SKM-1 treated with dmso at 0.1 percent for 144 hours (cell line): ENCODE results near the gene FRMD4B.

Source experiments
- DNase-seq: peaks from one replicate; lab custom pipeline; 2025; ENCODE audit not compliant: unreplicated experiment; lab: John Stamatoyannopoulos, UW

The FRMD4B gene

DNA sequence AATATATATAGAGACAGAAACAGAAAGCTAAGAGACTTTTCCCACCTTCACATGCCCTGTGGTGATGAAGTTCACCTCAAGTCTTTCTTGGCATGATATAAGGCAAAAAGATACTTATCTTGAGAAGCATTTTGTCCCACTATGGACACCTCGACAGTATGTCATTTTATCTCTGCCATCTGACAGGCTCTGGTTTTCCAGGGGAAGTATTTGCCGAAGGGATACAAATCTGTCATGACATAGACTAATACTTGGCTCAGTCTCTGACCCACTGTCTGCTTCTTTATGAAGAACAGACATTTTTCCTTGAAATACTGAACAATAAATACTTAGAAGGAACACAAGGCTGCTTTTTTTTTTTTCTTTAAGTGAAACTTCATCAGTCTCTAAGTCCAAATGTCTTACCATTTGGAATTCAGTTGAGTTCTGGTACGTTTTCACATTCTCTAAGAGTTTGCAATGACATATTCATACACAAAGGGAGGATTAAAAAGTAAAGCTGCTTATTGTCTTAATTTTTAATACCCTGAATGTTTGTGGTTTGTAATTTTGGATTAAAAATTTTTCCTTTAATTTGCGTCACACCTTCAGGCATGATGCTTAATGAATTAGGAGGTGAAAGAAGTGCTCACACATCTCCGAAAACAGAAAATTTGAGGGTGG, 175.7 kb downstream of the FRMD4B start:
- DNase-seq, result no peak

DNA sequence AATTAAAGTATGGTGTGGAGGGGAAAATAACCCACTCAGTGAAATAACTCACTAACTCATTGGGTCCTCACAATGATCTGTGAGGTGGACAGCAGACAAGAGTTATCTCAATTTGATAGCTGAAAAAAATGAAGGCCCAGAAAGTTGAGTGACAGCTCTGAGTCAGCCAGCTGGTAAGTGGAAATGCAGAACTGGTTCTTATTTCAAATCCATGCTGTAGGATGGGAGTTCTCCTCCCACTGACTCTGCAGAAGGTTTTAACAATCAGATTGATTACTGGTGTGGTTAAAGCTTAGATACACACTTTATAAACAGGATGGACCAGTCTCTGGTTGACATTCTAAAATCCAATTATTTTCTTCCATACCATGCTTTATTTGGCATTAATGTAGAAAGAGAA, 176.5 kb downstream of the FRMD4B start:
- DNase-seq, result no peak

DNA sequence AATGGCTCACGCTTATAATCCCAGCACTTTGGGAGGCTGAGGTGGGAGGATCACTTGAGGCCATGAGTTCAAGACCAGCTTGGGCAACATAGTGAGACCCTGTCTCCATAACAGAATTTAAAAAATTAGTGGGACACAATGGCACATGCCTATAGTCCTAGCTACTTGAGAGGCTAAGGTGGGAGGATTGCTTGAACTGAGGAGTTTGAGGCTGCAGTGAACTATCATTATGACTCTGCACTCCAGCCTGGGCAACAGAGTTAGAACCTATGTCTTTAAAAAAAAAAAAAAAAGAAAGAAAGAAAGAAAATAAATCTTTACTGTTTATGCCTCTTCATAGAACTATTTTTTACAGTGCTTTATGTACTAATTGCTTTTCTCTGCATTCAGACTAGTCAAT, 178.9 kb downstream of the FRMD4B start:
- no peak for DNase-seq

DNA sequence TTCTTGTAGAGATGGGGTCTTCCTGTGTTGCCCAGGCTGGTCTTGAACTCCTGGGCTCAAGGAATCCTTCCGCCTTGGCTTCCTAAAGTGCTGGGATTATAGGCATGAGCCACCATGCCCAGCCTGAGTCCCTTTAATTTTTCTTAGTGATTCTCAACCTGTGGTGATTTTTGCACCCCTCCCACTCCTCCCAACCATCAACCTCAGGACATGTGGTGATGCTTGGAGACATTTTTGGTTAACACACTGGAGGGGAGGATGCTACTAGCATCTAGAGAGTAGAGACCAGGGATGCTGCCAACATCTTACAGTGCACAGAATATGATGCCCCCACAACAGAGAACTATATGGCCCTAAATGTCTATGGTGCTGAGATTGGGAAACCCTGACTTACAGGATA, 180.5 kb downstream of the FRMD4B start:
- no peak for DNase-seq

DNA sequence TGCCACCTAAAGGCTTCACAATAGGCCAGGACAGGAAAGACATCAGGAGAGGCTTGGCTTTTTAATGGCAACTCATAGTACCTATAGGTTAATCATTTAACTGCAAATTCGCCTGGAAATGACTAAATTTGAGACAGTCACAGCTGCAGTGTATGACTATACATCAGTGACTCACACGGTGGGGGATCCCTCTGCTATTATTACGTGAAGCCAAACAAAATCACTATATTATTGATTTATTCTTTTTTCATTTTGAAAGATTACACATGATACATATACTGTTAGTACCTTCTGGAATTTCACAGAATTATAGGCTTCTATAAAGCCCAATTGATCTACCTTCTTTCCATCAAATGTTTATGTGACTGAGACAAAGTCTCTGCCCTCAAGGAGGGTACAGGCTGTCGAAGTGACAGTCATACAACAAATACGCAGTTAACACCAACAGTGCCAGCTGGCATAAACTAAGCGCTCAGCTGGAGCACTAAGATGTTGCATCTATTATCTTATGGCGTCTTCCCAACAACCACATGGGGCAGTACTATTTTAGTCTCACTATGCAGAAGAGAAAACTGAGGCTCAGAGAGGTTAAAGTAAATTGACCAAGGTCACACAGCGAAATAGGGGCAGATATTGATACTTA, 181.5 kb downstream of the FRMD4B start:
- DNase-seq, result no peak

DNA sequence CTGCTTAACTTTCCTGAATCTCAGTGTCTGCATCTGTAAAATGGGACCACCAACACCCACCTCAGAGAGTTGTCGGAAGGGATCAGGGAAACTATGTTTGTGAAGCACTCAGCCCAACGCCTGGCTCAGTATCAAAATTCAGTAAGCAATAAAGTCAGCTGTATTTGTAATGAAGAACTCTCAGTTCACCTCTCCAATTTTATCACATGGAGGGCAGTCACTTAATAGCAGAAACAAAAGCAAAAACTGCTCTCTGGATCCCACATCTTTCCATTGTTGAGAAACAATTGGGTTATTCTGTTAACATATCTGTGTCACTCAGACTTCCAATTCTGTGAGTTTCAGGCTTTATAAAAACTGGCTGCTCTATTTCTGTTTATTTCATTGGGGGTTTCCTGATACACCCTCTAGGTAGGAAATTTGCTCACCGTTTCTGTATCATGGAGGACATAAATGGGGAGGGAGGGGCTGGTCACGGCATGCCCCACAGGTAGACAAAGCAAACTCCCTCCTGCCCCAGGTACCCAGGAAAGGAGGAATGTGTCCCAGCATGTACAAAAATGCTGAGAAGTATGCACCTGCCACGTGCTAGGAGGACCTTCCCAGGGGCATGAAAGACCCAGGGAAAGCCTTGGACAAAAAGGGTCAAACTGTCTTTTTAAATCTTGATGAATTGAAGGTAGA, 182.1 kb downstream of the FRMD4B start:
- DNase-seq, result no peak

DNA sequence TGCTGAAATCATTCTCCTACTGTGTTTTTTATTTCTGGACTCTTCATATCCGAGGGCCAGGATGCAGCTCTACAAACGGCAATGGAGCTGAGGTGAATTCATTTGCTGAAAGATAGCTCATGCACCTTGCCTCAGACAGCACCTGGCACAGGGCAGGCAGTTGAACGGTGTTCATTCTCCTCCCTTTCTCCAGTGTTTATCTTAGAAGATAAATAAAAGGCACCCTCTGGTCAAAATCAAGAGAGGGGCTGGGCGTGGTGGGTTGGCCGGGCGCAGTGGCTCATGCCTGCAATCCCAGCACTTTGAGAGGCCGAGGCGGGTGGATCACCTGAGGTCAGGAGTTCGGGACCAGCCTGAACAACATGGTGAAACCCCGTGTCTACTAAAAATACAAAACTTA, 184.2 kb downstream of the FRMD4B start:
- DNase-seq, result no peak

DNA sequence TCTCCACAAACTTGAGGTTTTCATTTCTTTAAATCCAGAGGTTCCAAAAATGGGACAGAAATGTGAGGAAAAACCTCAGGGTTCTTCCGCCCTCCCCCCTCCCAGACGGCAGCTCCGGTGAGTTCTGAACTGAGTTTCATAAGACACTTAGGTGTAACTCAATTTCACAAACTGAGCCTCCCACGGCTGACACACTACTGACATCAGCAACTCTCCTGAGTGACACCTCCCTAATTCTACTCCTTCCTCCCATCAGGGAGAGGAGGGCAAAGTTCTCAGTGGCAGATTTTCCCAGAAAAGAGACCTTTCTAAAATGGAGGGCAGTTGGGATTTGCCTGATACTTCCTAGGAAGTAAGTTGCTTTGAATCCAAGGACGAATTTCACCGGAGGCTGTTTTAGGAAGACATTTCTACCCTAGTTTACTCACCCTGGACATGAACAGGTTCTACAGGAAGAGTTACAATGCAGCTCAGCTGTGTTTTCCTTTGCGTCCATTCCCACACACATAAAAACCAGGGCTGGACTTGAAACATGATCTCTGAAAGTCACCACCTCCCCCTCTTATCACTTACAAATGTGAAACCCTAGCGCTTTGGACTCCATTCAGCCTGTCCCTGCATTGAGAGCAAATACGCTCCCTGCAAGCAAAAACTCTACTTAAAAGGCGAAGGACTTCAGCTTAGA, 185.4 kb downstream of the FRMD4B start:
- no peak for DNase-seq

DNA sequence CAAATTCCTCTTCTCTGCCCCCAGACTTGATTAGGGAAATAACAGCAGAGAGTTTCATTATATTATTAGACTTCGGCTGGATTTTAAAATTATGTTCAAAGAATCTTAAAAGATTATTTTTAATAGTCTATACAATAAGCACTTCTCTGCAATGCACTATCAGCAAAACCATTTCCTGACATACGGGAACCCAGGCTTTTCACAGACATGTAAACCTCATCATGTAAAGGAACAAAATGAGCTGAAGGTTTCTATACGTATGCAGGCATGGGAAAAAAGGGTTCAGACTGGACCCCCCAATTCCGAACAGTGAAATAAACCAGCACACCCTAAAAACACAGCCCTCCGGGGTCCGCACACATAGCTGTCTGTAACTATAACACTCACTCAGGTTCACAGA, 185.9 kb downstream of the FRMD4B start:
- DNase-seq, result no peak

DNA sequence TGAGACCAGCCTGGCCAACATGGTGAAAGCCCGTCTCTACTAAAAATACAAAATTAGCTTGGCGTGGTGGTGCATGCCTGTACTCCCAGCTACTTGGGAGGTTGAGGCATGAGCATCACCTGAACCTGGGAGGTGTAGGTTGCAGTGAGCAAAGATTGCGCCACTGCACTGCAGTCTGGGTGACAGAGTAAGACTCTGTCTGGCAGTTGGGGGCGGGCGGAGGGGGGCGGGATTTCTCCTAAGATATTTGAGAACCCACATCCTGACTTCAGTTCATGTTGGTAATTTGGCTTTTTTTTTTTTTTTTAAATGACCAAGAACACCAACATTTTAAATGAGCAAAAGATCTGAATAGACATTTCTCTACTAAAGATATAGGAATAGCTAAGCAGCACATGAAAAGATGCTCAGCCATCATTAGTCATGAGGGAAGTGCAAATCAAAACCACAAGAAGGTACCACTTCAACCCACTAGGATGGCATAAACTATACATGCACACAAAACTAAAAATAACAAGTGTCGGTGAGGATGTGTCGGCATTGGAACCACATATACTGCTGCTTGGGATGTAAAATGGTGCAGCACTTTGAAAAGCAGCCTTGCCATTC, 187.9 kb downstream of the FRMD4B start:
- DNase-seq, result no peak

DNA sequence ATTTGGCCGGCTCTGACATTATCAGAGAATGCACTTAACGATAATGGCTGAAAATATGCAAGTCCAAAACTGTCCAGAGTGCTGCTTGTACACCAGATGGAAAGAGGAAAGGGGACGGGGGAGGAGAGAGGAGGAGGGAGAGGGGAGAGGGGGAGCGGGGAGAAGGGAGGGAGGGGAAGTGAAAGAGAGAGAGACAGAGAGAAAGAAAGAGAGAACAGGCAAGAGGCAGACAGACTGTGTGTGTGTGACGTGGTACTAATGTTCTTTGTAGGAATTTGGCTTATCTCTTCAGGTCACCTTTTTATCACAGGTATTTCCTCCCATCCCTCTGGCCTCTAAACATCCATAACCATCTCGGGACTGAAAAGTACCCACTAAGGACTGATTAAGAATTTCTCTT, 188.4 kb downstream of the FRMD4B start:
- no peak for DNase-seq

DNA sequence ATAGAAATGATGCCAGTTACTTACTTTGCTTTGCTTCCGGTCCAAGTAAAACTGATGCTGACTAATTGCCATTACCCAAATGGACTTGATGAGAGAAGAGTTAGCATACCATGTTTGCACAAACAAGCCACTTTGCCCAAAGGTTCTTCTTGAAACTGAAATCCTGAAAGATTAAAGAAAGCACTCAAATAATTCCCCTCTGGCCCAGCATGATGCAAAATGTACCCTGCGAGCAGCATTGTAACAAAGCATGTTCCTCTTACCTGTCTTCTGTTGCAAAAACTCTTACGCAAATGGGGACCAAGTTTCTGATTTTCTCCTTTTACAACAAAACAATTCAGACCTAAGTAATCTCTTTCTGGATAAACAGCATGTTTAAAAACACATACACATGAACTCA, 189.0 kb downstream of the FRMD4B start:
- DNase-seq, result no peak

DNA sequence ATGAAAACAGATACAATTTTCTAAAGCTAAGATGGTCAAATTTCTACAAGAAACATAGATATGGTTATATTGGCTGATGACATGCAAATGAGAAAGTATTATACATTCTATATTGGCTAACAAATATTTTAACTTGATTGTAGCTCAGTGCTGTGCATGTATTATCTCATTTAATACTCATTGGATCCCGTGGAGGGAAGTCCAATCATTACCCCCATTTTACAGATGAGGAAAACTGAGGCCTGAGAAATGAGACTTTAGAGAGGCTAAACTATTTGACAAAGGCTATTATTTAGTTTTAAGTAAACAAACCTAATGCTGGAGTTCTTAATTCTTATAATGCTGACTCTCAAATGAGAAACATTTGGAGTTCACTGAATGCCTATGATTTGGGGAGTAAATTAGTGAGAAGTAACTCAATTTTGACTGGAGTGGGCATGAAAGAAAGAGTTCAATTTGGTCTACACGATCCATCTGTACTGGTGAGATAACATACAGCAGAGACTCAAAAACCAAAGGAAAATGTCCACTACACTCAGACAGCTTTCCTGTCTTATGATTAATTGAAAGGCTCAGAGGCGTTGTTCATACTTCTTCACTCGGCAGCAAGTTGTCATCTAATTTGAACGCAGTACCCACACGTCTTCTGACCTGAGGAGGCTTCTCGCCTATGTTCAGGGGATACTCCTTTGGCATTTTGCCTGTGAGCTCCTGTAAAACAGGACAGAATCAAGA, 191.3 kb downstream of the FRMD4B start:
- DNase-seq, result no peak

DNA sequence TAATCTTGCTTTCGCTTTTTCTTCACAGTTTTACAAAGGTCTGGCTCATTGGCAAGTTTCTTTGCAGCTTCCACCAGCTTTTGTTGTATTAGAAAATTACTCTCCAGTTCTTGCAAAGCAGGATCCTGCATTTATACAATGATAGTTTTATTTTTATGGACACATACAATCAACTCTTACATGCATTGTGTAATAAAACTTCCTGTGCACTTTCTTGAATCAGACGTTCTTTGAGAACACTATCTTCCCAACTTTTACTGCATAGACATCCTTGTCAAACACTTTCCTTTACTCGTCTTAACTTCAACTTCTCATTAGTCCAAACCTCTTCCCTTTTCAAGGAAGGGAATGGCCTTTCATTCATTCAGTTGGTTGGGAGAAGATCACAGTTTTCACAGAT, 192.1 kb downstream of the FRMD4B start:
- no peak for DNase-seq

DNA sequence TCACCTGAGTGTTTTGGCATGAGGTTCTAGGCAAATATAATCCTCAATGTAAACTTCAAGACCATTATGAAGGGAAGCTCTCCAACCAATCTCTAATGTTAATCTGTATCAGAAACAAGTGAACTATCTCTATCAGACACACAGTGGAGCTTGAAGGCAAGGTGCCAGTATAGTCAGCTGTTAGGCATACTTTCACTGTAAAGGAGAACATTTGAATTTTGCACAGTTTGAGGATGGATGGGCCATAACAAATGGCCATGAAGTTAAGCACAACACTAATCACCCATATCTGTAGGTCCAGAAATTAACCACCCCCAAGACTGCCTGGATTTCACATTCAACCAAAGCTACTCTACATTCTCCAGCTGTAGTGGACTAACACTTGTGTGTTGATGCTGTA, 194.4 kb downstream of the FRMD4B start:
- no peak for DNase-seq

DNA sequence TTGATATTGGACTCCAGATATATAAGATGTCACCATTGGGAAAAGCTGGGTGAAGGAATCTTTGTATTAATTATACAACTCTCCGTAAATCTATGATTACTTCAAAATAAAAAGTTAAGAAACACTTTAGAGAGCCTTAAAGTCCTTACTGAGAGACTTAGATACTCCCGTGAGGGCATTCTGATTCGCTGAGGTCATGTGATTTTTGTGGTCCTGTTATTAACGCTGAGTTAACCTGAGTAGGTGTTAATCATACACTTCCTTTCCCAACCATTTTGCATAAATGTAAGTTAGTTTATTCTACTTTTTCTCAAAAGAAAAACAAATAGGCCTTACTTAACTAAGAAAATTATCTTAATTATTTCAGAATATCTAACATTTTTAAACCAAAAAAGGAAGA, 196.4 kb downstream of the FRMD4B start:
- DNase-seq, result no peak

DNA sequence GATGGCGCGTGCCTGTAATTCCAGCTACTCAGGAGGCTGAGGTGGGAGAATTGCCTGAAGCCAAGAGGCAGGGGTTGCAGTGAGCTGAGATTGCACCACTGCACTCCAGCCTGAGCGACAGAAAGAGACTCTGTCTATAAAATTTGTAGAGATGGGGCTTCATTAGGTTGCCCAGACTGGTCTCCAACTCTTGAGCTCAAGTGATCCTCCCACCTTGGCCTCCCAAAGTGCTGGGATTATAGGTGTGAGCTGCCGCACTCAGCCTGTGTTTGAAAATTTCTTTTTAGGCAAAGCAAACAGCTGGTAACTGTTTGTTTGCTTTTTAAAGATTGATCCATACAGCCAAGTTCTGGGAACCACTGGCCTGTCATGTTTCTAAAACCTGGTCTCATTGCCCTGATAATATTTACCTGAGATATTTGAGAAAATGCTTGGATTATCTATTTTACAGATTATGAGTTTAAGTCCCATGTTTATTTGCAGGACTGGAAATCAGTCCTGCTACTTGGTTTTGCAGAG, 199.3 kb downstream of the FRMD4B start:
- DNase-seq, result no peak

DNA sequence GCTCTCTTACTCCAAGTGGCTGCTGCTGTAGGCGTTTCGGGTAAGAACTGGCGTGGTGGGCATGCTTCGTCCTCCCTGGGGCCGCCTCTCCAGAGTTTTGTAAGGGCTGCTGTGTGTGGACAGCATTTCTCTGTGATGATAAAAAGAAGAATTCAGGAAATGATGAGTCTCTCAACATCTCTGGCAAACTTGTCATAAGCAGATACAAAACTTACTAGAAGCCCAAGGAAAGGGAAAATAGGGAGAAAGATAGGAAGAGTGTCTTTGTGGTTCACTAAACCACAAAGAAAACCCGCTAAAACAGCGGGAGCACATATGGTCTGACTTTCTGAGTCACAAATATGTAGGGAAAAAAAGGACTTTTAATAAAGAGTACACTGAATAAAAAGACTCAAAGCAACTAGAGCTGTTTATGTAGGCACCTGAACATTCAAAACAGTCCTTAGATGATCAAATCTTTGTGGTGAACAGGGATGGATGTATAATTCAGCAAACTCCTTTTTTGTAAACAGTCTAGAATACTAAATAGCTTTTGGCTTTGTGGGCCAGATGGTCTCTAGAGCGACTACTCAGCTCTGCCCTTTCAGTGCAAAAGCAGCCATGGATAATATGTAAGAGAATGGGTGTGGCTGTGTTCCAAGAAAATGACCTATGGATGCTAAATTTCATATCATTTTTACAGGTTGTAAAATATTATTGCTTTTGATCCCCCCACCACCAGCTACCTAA, 203.1 kb downstream of the FRMD4B start:
- no peak for DNase-seq

DNA sequence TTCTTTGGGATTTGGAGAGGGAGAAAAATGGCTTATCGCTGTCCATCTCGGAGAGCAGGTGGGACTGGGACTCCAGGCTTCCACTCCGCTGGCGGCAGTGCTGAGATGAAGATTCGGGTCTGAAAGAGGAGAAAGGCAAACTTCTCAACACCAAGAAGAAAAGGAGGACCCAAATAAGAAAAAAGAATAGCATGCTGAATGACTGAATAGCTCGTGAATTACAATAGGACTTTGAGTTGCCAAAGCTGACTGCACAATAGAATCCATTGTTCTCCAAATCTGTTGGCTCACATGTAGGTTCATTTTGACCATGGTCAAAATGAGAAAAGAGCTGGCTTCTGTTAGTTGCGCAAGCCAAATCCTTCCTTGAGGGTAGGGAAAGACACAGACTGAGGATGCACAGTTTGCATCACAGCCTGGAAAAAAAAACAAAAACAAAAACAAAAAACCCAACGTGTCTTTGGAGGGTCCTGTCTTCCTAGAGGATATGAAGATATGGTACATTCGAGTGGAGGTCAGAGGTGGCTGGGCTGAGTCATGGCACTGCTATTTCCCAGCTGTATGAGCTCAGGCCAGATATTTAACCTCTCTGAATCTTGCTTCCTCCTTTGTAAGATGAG, 204.2 kb downstream of the FRMD4B start:
- DNase-seq, result no peak
